ENCODE results near the gene KRTAP4-11. TPM values are rescaled to one million over a fixed set of nuclear protein-coding genes. Genes with fewer than 3 reads are reported as not detected.
"Not testable (repeated sequence)": the region's sequence is repeated elsewhere in the genome, so short reads cannot be mapped to it uniquely, and the experiment has no call there.

The KRTAP4-11 gene
- total and polyA plus RNA-seq, 2 of the 4 experiments (the other 2 are of a cell fraction), result not detected

GRCh38 chr17:41111151-41111885 is 6.9 kb downstream of the KRTAP4-11 start:
- Histone ChIP-seq H2AFZ (replicated peaks; ENCODE audit: low read length, poor library complexity) (no peak overlapping the region), H3K9me3 (ENCODE audit: control insufficient read depth, insufficient read depth, low read length) (no peaks in the 10 kb centered on the region), H3K79me1 (ENCODE audit: low read depth in 1 of 2, low read length in 2 of 2) (no peaks in the 10 kb centered on the region), H3K4me2 (ENCODE audit: low read depth, low read length) (no peak overlapping the region), H3K4me1 (ENCODE audit: control insufficient read depth, insufficient read depth, low read length) (no peaks in the 10 kb centered on the region), H3K18ac (ENCODE audit: low read depth, low read length) (no peak overlapping the region), H3K9ac (ENCODE audit: low read depth, low read length) (no peak overlapping the region), H3K56ac (ENCODE audit: extremely low read depth, insufficient read depth, low read length) (no peak overlapping the region), H3K36me3 (ENCODE audit: control insufficient read depth, insufficient read depth, low read length) (no peaks in the 10 kb centered on the region), H4K5ac (ENCODE audit: low read depth, low read length) (no peak overlapping the region), H2AK9ac (replicated peaks; ENCODE audit: low read depth, low read length, poor library complexity) (no peak overlapping the region), H3K4me3 (ENCODE audit: insufficient read depth, low read depth, low read length) (no peak overlapping the region), H3K4ac (ENCODE audit: low read depth, low read length) (no peak overlapping the region), H4K8ac (ENCODE audit: low read depth in 2 of 2, low read length in 2 of 2) (no peak overlapping the region; a peak in 1 of 4 replicates), H3K27ac (ENCODE audit: insufficient read depth, low read length) (no peak overlapping the region), H3K23ac (ENCODE audit: low read depth, low read length) (no peak overlapping the region), H3K9me1 (ENCODE audit: insufficient read depth, low read length) (no peaks in the 10 kb centered on the region; the same call in 1 of the 2 replicates), H2BK120ac (ENCODE audit: low read depth, low read length) (no peak overlapping the region), H2AK5ac (ENCODE audit: low read depth, low read length) (no peak overlapping the region), H2BK15ac (ENCODE audit: low read depth, low read length) (no peak overlapping the region), H3K14ac (replicated peaks; ENCODE audit: low read depth, low read length) (no peak overlapping the region), H4K20me1 (ENCODE audit: insufficient read depth, low read length) (no peaks in the 10 kb centered on the region), H3K27me3 (ENCODE audit: control insufficient read depth, insufficient read depth, low read length) (no peaks in the 10 kb centered on the region), H2BK20ac (ENCODE audit: low read depth, low read length) (no peak overlapping the region), H2BK5ac (ENCODE audit: low read depth, low read length, poor library complexity, severe bottlenecking) (no peak overlapping the region), H4K91ac (ENCODE audit: insufficient read depth, low read depth, low read length) (no peak overlapping the region)
- in situ Hi-C loops (cut with MboI; ENCODE audit: low sequenced_read_pairs) (no loop called here), dilution Hi-C loops (cut with HindIII; ENCODE audit: low sequenced_read_pairs, unreplicated experiment) (no loop called here), intact Hi-C loops (cut with micrococcal nuclease) (no loop called here)
- ChIA-PET CTCF (interaction anchor here (0.6 kb wide), 1 partner anchor 263 kb away, joined by 3 read pairs; no protein-coding TSS in a partner anchor), POLR2A (ENCODE audit: unreplicated experiment) (no interaction called here)
- ATAC-seq (ENCODE audit: low read depth), result no peak
- no peak for TF ChIP-seq RFX5 (IDR thresholded peaks at IDR 0.05; ENCODE audit: low read depth, low read length)
- TF ChIP-seq MAFK (IDR thresholded peaks at IDR 0.05; ENCODE audit: low read depth, low read length), result peak; percentile 67
- TF ChIP-seq POLR2A (IDR thresholded peaks at IDR 0.05; ENCODE audit: low read depth, low read length), result no peak
- no CpG with 5 or more reads among the region's 2 CpGs for WGBS, 2 experiments (ENCODE audit: extremely low coverage in 2 of 2, insufficient read length in 1 of 2)
- DNase-seq, result no peak
- no TSS peak for BruUV-seq (replicated peaks)

GRCh38 chr17:41108728-41109386 is 9.3 kb downstream of the KRTAP4-11 start:
- H3K56ac ChIP-seq (ENCODE audit: extremely low read depth, insufficient read depth, low read length); H3K4ac ChIP-seq (ENCODE audit: low read depth, low read length); H2BK5ac ChIP-seq (ENCODE audit: low read depth, low read length, poor library complexity, severe bottlenecking); H3K27me3 ChIP-seq (ENCODE audit: control insufficient read depth, insufficient read depth, low read length); H3K9me1 ChIP-seq (ENCODE audit: insufficient read depth, low read length); POLR2A ChIA-PET (ENCODE audit: unreplicated experiment); dilution Hi-C loops (cut with HindIII; ENCODE audit: low sequenced_read_pairs, unreplicated experiment); DNase-seq; H2AK9ac ChIP-seq (replicated peaks; ENCODE audit: low read depth, low read length, poor library complexity); H2AFZ ChIP-seq (replicated peaks; ENCODE audit: low read length, poor library complexity); H3K14ac ChIP-seq (replicated peaks; ENCODE audit: low read depth, low read length); H3K9ac ChIP-seq (ENCODE audit: low read depth, low read length); H4K91ac ChIP-seq (ENCODE audit: insufficient read depth, low read depth, low read length); CTCF ChIA-PET; H3K9me3 ChIP-seq (ENCODE audit: control insufficient read depth, insufficient read depth, low read length); H3K23ac ChIP-seq (ENCODE audit: low read depth, low read length); H3K36me3 ChIP-seq (ENCODE audit: control insufficient read depth, insufficient read depth, low read length); intact Hi-C loops (cut with micrococcal nuclease); H3K27ac ChIP-seq (ENCODE audit: insufficient read depth, low read length); H2AK5ac ChIP-seq (ENCODE audit: low read depth, low read length); H4K5ac ChIP-seq (ENCODE audit: low read depth, low read length); ATAC-seq (ENCODE audit: low read depth); H4K20me1 ChIP-seq (ENCODE audit: insufficient read depth, low read length); H3K18ac ChIP-seq (ENCODE audit: low read depth, low read length); H3K79me1 ChIP-seq (ENCODE audit: low read depth in 1 of 2, low read length in 2 of 2); BruUV-seq (replicated peaks); H3K4me2 ChIP-seq (ENCODE audit: low read depth, low read length); H3K4me1 ChIP-seq (ENCODE audit: control insufficient read depth, insufficient read depth, low read length); in situ Hi-C loops (cut with MboI; ENCODE audit: low sequenced_read_pairs): not testable (repeated sequence)
- WGBS, 2 experiments (ENCODE audit: extremely low coverage in 2 of 2, insufficient read length in 1 of 2), result no CpG with 5 or more reads among the region's 1 CpG
- Histone ChIP-seq H3K4me3 (ENCODE audit: insufficient read depth, low read depth, low read length) (peak overlapping the region; percentile 16; the same call in 1 of the 2 replicates), H2BK20ac (ENCODE audit: low read depth, low read length) (peak overlapping the region; percentile 62; the same call in 1 of the 2 replicates), H4K8ac (ENCODE audit: low read depth in 2 of 2, low read length in 2 of 2) (peak overlapping the region in 1 of 2 experiments; percentile 4; a peak in 1 of 4 replicates), H2BK15ac (ENCODE audit: low read depth, low read length) (peak overlapping the region; percentile 71; the same call in 1 of the 3 replicates), H2BK120ac (ENCODE audit: low read depth, low read length) (peak overlapping the region; percentile 41)

All from IMR-90 (cell line).